ENCODE data around the gene ATAD2B.

The ATAD2B gene

DNA sequence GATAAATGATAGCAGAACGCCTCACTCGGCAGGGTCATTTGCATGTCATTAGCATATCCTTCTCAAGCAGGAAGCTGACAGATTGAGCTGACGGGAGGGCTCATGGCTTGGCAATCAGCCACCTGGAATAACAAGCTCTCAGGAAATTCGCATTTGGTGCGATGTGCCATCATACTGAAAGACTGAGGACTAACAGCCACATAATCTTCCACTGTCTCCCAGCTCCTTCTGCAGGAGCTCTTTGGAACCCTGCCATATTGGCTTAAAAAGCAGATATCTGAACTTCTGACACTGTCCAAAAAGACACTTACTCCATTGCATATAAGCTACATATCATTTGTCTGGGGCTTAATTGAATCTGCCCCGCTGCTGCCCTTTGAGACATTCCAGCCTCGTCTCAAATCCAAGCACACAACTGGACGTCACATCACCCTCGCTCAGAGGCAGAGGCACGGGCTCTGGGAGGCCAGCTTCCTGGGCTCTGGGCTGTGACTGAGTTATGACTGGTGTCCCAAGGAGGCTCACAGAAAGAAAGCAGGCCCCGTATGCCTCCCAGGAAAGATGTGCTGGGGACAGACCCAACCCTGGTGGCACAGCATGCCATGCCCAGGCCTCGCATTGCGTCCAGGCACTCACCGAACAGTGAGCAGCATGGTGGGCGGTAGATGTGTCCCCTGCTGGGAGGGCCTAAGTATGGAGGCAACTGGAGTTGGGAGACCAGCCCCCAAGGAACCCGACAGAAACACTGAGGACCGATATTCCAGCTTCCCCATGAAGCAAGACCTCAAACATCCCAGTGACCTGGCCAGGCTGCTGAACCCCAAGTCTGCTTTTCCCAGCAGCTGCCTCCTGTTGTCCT is 228.0 kb downstream of the ATAD2B start:
- TF ChIP-seq BACH2 (CRISPR knock-in tag; IDR thresholded peaks at IDR 0.05; ENCODE audit: borderline replicate concordance), result no peak
- no peak for TF ChIP-seq TOX (CRISPR knock-in tag; IDR thresholded peaks at IDR 0.05; ENCODE audit: borderline replicate concordance)
- TF ChIP-seq ZFP3 (CRISPR knock-in tag; IDR thresholded peaks at IDR 0.05), result peak; percentile 92
- TF ChIP-seq, protein P1, sequence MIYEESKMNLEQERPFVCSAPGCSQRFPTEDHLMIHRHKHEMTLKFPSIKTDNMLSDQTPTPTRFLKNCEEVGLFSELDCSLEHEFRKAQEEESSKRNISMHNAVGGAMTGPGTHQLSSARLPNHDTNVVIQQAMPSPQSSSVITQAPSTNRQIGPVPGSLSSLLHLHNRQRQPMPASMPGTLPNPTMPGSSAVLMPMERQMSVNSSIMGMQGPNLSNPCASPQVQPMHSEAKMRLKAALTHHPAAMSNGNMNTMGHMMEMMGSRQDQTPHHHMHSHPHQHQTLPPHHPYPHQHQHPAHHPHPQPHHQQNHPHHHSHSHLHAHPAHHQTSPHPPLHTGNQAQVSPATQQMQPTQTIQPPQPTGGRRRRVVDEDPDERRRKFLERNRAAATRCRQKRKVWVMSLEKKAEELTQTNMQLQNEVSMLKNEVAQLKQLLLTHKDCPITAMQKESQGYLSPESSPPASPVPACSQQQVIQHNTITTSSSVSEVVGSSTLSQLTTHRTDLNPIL (CRISPR knock-in tag; IDR thresholded peaks at IDR 0.05; ENCODE audit: low read depth), result peak; percentile 90
- peak; percentile 98 for TF ChIP-seq ISL1 (CRISPR knock-in tag; IDR thresholded peaks at IDR 0.05)
- TF ChIP-seq TCF4 (CRISPR knock-in tag; IDR thresholded peaks at IDR 0.05; ENCODE audit: borderline replicate concordance), result peak; percentile 94
- peak; percentile 92 for TF ChIP-seq GLIS3 (CRISPR knock-in tag; IDR thresholded peaks at IDR 0.05)
- peak; percentile 91 for TF ChIP-seq ESRRG (CRISPR knock-in tag; IDR thresholded peaks at IDR 0.05)
- TF ChIP-seq ZNF70 (CRISPR knock-in tag; IDR thresholded peaks at IDR 0.05), result peak; percentile 77
- TF ChIP-seq ZC3H10 (CRISPR knock-in tag; IDR thresholded peaks at IDR 0.05), result no peak
- TF ChIP-seq CSDC2 (CRISPR knock-in tag; IDR thresholded peaks at IDR 0.05), result peak; percentile 92; the same call in 1 of the 2 replicates
- TF ChIP-seq, protein P2, sequence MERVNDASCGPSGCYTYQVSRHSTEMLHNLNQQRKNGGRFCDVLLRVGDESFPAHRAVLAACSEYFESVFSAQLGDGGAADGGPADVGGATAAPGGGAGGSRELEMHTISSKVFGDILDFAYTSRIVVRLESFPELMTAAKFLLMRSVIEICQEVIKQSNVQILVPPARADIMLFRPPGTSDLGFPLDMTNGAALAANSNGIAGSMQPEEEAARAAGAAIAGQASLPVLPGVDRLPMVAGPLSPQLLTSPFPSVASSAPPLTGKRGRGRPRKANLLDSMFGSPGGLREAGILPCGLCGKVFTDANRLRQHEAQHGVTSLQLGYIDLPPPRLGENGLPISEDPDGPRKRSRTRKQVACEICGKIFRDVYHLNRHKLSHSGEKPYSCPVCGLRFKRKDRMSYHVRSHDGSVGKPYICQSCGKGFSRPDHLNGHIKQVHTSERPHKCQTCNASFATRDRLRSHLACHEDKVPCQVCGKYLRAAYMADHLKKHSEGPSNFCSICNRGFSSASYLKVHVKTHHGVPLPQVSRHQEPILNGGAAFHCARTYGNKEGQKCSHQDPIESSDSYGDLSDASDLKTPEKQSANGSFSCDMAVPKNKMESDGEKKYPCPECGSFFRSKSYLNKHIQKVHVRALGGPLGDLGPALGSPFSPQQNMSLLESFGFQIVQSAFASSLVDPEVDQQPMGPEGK (CRISPR knock-in tag; IDR thresholded peaks at IDR 0.05; ENCODE audit: borderline replicate concordance), result 0 out of 2 replicates have a peak, but pooled peaks have one; percentile 76
- no peak for TF ChIP-seq OSR1 (CRISPR knock-in tag; IDR thresholded peaks at IDR 0.05)
- TF ChIP-seq, protein P3, sequence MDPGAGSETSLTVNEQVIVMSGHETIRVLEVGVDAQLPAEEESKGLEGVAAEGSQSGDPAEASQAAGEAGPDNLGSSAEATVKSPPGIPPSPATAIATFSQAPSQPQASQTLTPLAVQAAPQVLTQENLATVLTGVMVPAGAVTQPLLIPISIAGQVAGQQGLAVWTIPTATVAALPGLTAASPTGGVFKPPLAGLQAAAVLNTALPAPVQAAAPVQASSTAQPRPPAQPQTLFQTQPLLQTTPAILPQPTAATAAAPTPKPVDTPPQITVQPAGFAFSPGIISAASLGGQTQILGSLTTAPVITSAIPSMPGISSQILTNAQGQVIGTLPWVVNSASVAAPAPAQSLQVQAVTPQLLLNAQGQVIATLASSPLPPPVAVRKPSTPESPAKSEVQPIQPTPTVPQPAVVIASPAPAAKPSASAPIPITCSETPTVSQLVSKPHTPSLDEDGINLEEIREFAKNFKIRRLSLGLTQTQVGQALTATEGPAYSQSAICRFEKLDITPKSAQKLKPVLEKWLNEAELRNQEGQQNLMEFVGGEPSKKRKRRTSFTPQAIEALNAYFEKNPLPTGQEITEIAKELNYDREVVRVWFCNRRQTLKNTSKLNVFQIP (CRISPR knock-in tag; IDR thresholded peaks at IDR 0.05; ENCODE audit: borderline replicate concordance, low read depth), result no peak; the same call in 1 of the 2 replicates
- peak; percentile 94 for TF ChIP-seq SNAI2 (CRISPR knock-in tag; IDR thresholded peaks at IDR 0.05)
- TF ChIP-seq, protein P4, sequence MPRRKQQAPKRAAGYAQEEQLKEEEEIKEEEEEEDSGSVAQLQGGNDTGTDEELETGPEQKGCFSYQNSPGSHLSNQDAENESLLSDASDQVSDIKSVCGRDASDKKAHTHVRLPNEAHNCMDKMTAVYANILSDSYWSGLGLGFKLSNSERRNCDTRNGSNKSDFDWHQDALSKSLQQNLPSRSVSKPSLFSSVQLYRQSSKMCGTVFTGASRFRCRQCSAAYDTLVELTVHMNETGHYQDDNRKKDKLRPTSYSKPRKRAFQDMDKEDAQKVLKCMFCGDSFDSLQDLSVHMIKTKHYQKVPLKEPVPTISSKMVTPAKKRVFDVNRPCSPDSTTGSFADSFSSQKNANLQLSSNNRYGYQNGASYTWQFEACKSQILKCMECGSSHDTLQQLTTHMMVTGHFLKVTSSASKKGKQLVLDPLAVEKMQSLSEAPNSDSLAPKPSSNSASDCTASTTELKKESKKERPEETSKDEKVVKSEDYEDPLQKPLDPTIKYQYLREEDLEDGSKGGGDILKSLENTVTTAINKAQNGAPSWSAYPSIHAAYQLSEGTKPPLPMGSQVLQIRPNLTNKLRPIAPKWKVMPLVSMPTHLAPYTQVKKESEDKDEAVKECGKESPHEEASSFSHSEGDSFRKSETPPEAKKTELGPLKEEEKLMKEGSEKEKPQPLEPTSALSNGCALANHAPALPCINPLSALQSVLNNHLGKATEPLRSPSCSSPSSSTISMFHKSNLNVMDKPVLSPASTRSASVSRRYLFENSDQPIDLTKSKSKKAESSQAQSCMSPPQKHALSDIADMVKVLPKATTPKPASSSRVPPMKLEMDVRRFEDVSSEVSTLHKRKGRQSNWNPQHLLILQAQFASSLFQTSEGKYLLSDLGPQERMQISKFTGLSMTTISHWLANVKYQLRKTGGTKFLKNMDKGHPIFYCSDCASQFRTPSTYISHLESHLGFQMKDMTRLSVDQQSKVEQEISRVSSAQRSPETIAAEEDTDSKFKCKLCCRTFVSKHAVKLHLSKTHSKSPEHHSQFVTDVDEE (CRISPR knock-in tag; IDR thresholded peaks at IDR 0.05), result peak; percentile 99
- TF ChIP-seq ARNTL (CRISPR knock-in tag; IDR thresholded peaks at IDR 0.05; ENCODE audit: borderline replicate concordance, low read depth), result no peak
- no peak for TF ChIP-seq ZFP30 (CRISPR knock-in tag; IDR thresholded peaks at IDR 0.05)
- TF ChIP-seq, protein P5, sequence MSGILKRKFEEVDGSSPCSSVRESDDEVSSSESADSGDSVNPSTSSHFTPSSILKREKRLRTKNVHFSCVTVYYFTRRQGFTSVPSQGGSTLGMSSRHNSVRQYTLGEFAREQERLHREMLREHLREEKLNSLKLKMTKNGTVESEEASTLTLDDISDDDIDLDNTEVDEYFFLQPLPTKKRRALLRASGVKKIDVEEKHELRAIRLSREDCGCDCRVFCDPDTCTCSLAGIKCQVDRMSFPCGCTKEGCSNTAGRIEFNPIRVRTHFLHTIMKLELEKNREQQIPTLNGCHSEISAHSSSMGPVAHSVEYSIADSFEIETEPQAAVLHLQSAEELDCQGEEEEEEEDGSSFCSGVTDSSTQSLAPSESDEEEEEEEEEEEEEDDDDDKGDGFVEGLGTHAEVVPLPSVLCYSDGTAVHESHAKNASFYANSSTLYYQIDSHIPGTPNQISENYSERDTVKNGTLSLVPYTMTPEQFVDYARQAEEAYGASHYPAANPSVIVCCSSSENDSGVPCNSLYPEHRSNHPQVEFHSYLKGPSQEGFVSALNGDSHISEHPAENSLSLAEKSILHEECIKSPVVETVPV (CRISPR knock-in tag; IDR thresholded peaks at IDR 0.05), result peak; percentile 83
- peak; percentile 54; the same call in 1 of the 2 replicates for TF ChIP-seq ZNF8 (CRISPR knock-in tag; IDR thresholded peaks at IDR 0.05)
- TF ChIP-seq PPARA (CRISPR knock-in tag; IDR thresholded peaks at IDR 0.05; ENCODE audit: borderline replicate concordance), result 0 out of 2 replicates have a peak, but pooled peaks have one; percentile 72
- TF ChIP-seq RARB (CRISPR knock-in tag; IDR thresholded peaks at IDR 0.05), result 0 out of 2 replicates have a peak, but pooled peaks have one; percentile 36
- TF ChIP-seq ZNF565 (CRISPR knock-in tag; conservative IDR thresholded peaks at IDR 0.05; ENCODE audit: low read depth), result peak; percentile 89
- peak; percentile 77 for ATAC-seq
